Stimulated activated CD4-positive, alpha-beta T cell treated with anti-CD3 and anti-CD28 coated beads, Interleukin-12 subunit alpha, Interleukin-12 subunit beta, amount 100 ng/mL, for 4 hours (primary cell): ENCODE results near the gene TIGD6.

ENCODE experiments used
- DNase-seq: peaks from one replicate; pipeline ENCODE4 v3.0.0-alpha.2; 2020

The TIGD6 gene

GRCh38 chr5:150015415-150015814 lies 15.0 kb upstream of the TIGD6 start:
- no peak for DNase-seq

GRCh38 chr5:150014456-150014855 lies 14.0 kb upstream of the TIGD6 start:
- no peak for DNase-seq

GRCh38 chr5:150013931-150014330 lies 13.5 kb upstream of the TIGD6 start:
- no peak for DNase-seq

- no peak for DNase-seq
Observed at GRCh38 chr5:150009671-150010387, 9.4 kb upstream of the TIGD6 start.

- no peak for DNase-seq
Observed at GRCh38 chr5:150007050-150007449, 6.6 kb upstream of the TIGD6 start.

- DNase-seq = no peak
Observed at GRCh38 chr5:150006318-150006717, 5.9 kb upstream of the TIGD6 start.

- DNase-seq = peak; percentile 32
Observed at GRCh38 chr5:150001660-150002486, 1.4 kb upstream of the TIGD6 start.

- peak; percentile 33 for DNase-seq
Observed at GRCh38 chr5:150000990-150001659, 671 bp upstream of the TIGD6 start.

- no peak for DNase-seq
Observed at GRCh38 chr5:149999866-150000255, 593 bp downstream of the TIGD6 start.

GRCh38 chr5:149999359-149999758 lies 1.1 kb downstream of the TIGD6 start:
- DNase-seq = no peak

- DNase-seq = no peak
Observed at GRCh38 chr5:149998281-149998680, 2.2 kb downstream of the TIGD6 start.

- DNase-seq = no peak
Observed at GRCh38 chr5:149996205-149996890, 4.1 kb downstream of the TIGD6 start.

GRCh38 chr5:149995385-149996204 lies 4.9 kb downstream of the TIGD6 start:
- no peak for DNase-seq

GRCh38 chr5:149993471-149993870 lies 7.0 kb downstream of the TIGD6 start:
- DNase-seq = no peak

- DNase-seq = peak; percentile 61
Observed at GRCh38 chr5:149990518-149991376, 9.7 kb downstream of the TIGD6 start.

- DNase-seq = no peak
Observed at GRCh38 chr5:149988126-149988525, 12.3 kb downstream of the TIGD6 start.

GRCh38 chr5:149982505-149982904 lies 17.9 kb downstream of the TIGD6 start:
- DNase-seq = no peak

GRCh38 chr5:149981206-149981605 lies 19.2 kb downstream of the TIGD6 start:
- no peak for DNase-seq

- no peak for DNase-seq
Observed at GRCh38 chr5:149979896-149980295, 20.6 kb downstream of the TIGD6 start.

- DNase-seq = no peak
Observed at GRCh38 chr5:149975409-149975808, 25.0 kb downstream of the TIGD6 start.
